K562 (cell line): Measurements from ENCODE around the gene UBE2D2. TPM values are rescaled to one million over a fixed set of nuclear protein-coding genes. Genes with fewer than 3 reads are reported as not detected.

Experiments used
- DNMT1 ChIP-seq: fragments of 450-650 bp; IDR thresholded peaks from 2 replicates; pipeline ENCODE4 v1.6.1; 2016; ENCODE audit warnings: antibody characterized with exemption, mild to moderate bottlenecking
- KAT7 ChIP-seq: sonication (generic); formaldehyde crosslinking; IDR thresholded peaks from 2 replicates; pipeline ENCODE4 v1.8.0; 2022; ENCODE audit warnings: missing genetic modification reagents, mild to moderate bottlenecking, borderline replicate concordance
- MAFF ChIP-seq: IDR thresholded peaks from 2 replicates; pipeline ENCODE4 v1.6.1; 2012; ENCODE audit warnings: low read length, improper control_type of control experiment
- NCOA1 ChIP-seq: fragments of 450-650 bp; IDR thresholded peaks from 2 replicates; pipeline ENCODE4 v1.6.1; 2016; ENCODE audit warnings: low read depth
- SIN3A ChIP-seq, 2 experiments: fragments of 150-350 bp in 1 of 2; IDR thresholded peaks; 2 replicates each; pipeline ENCODE4 v1.6.1; 2011 to 2016; ENCODE audit warnings: borderline replicate concordance in 2 of 2, low read depth in 2 of 2, low read length in 2 of 2, mild to moderate bottlenecking in 2 of 2, moderate library complexity in 2 of 2; ENCODE audit not compliant: control insufficient read depth in 1 of 2
- SIRT6 ChIP-seq: IDR thresholded peaks from one replicate; pipeline ENCODE4 v1.6.1; 2012; ENCODE audit warnings: low read depth, mild to moderate bottlenecking, control low read depth, inconsistent platforms, low read length, moderate library complexity
- TRIM28 ChIP-seq: fragments of 450-650 bp; IDR thresholded peaks from 2 replicates; pipeline ENCODE4 v1.6.1; 2017
- VEZF1 ChIP-seq: fragments of 200-800 bp; sonication (Bioruptor generic); IDR thresholded peaks from 2 replicates; pipeline ENCODE4 v1.6.1; 2017; ENCODE audit warnings: missing genetic modification characterization, missing compliant biosample characterization
- ZKSCAN3 ChIP-seq: fragments of 250-450 bp; sonication (Bioruptor Pico); IDR thresholded peaks from 2 replicates; pipeline ENCODE4 v1.4.0; 2020
- ZNF174 ChIP-seq: fragments of 250-450 bp; sonication (Bioruptor Pico); IDR thresholded peaks from 2 replicates; pipeline ENCODE4 v1.4.0; 2020; ENCODE audit warnings: mild to moderate bottlenecking
- ZNF232 ChIP-seq: sonication (generic); formaldehyde crosslinking; IDR thresholded peaks from 2 replicates; pipeline ENCODE4 v1.8.0; 2022; ENCODE audit warnings: mild to moderate bottlenecking, missing genetic modification reagents
- ZNF785 ChIP-seq: fragments of 250-450 bp; sonication (Bioruptor Pico); IDR thresholded peaks from 2 replicates; pipeline ENCODE4 v1.4.0; 2020; ENCODE audit warnings: mild to moderate bottlenecking
- polyA plus RNA-seq, 8 experiments: library from polyadenylated mRNA; depleted of rRNA in 4 of 8; stranded (reverse) in 5 of 8; unstranded in 3 of 8; fragments of >200 nt; fragmentation: Nextera tagmentation in 2 of 8; fragmentation: Illumina TruSeq in 1 of 8; extraction: Ambion mirVana in 2 of 8; extraction: Trizol in 1 of 8; gene quantifications; 2 replicates each; pipeline versions ENCODE4 v1.2.1 to v1.2.3, GENCODE V29; 2011 to 2014; ENCODE audit warnings: inconsistent platforms in 1 of 8, missing spikeins in 1 of 8
- total RNA-seq, 7 experiments: library from RNA; depleted of rRNA in 6 of 7; stranded (reverse); fragments of >200 nt in 6 of 7; fragmentation: Illumina TruSeq in 2 of 7; extraction: Trizol in 2 of 7; gene quantifications; 2 replicates each; pipeline versions ENCODE4 v1.2.1 to v1.2.3, GENCODE V29; 2011 to 2021; ENCODE audit warnings: low replicate concordance in 1 of 7
- TF ChIP-seq, protein P1 (sequence below): fragments of 250-450 bp; sonication (Bioruptor Pico); IDR thresholded peaks from 2 replicates; pipeline ENCODE4 v1.8.0; 2021; ENCODE audit warnings: mild to moderate bottlenecking, moderate library complexity
- TF ChIP-seq, protein P2 (sequence below): fragments of 450-650 bp; IDR thresholded peaks from 2 replicates; pipeline ENCODE4 v1.6.1; 2018; ENCODE audit warnings: mild to moderate bottlenecking, low read depth; ENCODE audit not compliant: partially characterized antibody
- TF ChIP-seq, protein P3 (sequence below): fragments of 450-650 bp; IDR thresholded peaks from 2 replicates; pipeline ENCODE4 v1.6.1; 2017; ENCODE audit warnings: mild to moderate bottlenecking, moderate library complexity
- TF ChIP-seq, protein P4 (sequence below): fragments of 200-800 bp; sonication (Bioruptor generic); IDR thresholded peaks from 2 replicates; pipeline ENCODE4 v1.6.1; 2017; ENCODE audit warnings: missing genetic modification characterization, missing compliant biosample characterization

The UBE2D2 gene
- total and polyA plus RNA-seq, 9 of the 15 experiments (the other 6 are each of a cell fraction or from before 2014, with no cell fraction given): 53.6 to 198 (median 122) TPM

- TF ChIP-seq, protein P1, sequence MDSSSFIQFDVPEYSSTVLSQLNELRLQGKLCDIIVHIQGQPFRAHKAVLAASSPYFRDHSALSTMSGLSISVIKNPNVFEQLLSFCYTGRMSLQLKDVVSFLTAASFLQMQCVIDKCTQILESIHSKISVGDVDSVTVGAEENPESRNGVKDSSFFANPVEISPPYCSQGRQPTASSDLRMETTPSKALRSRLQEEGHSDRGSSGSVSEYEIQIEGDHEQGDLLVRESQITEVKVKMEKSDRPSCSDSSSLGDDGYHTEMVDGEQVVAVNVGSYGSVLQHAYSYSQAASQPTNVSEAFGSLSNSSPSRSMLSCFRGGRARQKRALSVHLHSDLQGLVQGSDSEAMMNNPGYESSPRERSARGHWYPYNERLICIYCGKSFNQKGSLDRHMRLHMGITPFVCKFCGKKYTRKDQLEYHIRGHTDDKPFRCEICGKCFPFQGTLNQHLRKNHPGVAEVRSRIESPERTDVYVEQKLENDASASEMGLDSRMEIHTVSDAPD (CRISPR knock-in tag): no peak
- TF ChIP-seq, protein P2, sequence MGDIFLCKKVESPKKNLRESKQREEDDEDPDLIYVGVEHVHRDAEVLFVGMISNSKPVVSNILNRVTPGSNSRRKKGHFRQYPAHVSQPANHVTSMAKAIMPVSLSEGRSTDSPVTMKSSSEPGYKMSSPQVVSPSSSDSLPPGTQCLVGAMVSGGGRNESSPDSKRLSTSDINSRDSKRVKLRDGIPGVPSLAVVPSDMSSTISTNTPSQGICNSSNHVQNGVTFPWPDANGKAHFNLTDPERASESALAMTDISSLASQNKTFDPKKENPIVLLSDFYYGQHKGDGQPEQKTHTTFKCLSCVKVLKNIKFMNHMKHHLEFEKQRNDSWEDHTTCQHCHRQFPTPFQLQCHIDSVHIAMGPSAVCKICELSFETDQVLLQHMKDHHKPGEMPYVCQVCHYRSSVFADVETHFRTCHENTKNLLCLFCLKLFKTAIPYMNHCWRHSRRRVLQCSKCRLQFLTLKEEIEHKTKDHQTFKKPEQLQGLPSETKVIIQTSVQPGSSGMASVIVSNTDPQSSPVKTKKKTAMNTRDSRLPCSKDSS: no peak
- no peak for TF ChIP-seq SIRT6
- no peak for TF ChIP-seq ZNF785
- TF ChIP-seq, protein P3, sequence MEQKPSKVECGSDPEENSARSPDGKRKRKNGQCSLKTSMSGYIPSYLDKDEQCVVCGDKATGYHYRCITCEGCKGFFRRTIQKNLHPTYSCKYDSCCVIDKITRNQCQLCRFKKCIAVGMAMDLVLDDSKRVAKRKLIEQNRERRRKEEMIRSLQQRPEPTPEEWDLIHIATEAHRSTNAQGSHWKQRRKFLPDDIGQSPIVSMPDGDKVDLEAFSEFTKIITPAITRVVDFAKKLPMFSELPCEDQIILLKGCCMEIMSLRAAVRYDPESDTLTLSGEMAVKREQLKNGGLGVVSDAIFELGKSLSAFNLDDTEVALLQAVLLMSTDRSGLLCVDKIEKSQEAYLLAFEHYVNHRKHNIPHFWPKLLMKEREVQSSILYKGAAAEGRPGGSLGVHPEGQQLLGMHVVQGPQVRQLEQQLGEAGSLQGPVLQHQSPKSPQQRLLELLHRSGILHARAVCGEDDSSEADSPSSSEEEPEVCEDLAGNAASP: no peak
- TF ChIP-seq, protein P4, sequence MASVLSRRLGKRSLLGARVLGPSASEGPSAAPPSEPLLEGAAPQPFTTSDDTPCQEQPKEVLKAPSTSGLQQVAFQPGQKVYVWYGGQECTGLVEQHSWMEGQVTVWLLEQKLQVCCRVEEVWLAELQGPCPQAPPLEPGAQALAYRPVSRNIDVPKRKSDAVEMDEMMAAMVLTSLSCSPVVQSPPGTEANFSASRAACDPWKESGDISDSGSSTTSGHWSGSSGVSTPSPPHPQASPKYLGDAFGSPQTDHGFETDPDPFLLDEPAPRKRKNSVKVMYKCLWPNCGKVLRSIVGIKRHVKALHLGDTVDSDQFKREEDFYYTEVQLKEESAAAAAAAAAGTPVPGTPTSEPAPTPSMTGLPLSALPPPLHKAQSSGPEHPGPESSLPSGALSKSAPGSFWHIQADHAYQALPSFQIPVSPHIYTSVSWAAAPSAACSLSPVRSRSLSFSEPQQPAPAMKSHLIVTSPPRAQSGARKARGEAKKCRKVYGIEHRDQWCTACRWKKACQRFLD (CRISPR knock-in tag): no peak
- no peak for TF ChIP-seq ZKSCAN3 (CRISPR knock-in tag)
- TF ChIP-seq KAT7: peak; percentile 94
- TF ChIP-seq NCOA1: no peak
- no peak for TF ChIP-seq TRIM28
- no peak for TF ChIP-seq SIN3A (IDR thresholded peaks at IDR 0.05; ENCODE audit: borderline replicate concordance in 2 of 2, control insufficient read depth in 1 of 2, low read depth in 2 of 2, low read length in 2 of 2)
- TF ChIP-seq DNMT1: no peak
- TF ChIP-seq VEZF1 (CRISPR knock-in tag): peak; percentile 20; the same call in 1 of the 2 replicates
- peak; percentile 64; the same call in 1 of the 2 replicates for TF ChIP-seq ZNF232 (CRISPR knock-in tag)
- no peak for TF ChIP-seq ZNF174 (CRISPR knock-in tag)
- no peak for TF ChIP-seq MAFF
Measured at GRCh38 chr5:139561655-139562451, 714 bp downstream of the UBE2D2 start (continued).
